Kidney (tissue), 14 donors: ENCODE measurements around the gene ANO6. TPM values are rescaled to one million over a fixed set of nuclear protein-coding genes. Genes with fewer than 3 reads are reported as not detected.
"Not testable (repeated sequence)": the region's sequence is repeated elsewhere in the genome, so short reads cannot be mapped to it uniquely, and the experiment has no call there.

Source experiments
- DNase-seq, 5 donors: peaks; one replicate each; pipeline ENCODE4 v3.0.0-alpha.2; 2013 to 2020
- FAIRE-seq: peaks from 2 replicates; lab custom pipeline; 2012; peaks lifted over from hg19 to GRCh38; lab: Jason Lieb, UNC
- H3K27ac ChIP-seq, 2 donors: one replicate each; pipeline ENCODE4 v1.7.0; 2013; ENCODE audit warnings: low read depth in 2 of 2, low read length in 2 of 2, inconsistent platforms in 1 of 2
- H3K27me3 ChIP-seq: one replicate; pipeline ENCODE4 v1.7.1; 2013; ENCODE audit warnings: low read length, inconsistent platforms; ENCODE audit not compliant: control insufficient read depth, insufficient read depth
- H3K36me3 ChIP-seq, 3 donors: one replicate each; pipeline versions ENCODE4 v1.7.0 to v1.7.1; 2013; ENCODE audit warnings: low read length in 3 of 3, control low read depth in 1 of 3, inconsistent platforms in 1 of 3; ENCODE audit not compliant: insufficient read depth in 3 of 3, control insufficient read depth in 2 of 3
- H3K4me1 ChIP-seq, 3 donors: one replicate each; pipeline versions ENCODE4 v1.7.0 to v1.7.1; 2013; ENCODE audit warnings: low read length in 3 of 3, inconsistent platforms in 1 of 3, low read depth in 1 of 3; ENCODE audit not compliant: control insufficient read depth in 2 of 3, insufficient read depth in 2 of 3
- H3K4me3 ChIP-seq, 3 donors: one replicate each; pipeline versions ENCODE4 v1.7.0 to v1.8.1; 2013; ENCODE audit warnings: low read length in 3 of 3, control low read depth in 1 of 3, inconsistent platforms in 1 of 3
- H3K9ac ChIP-seq, 3 donors: one replicate each; pipeline versions ENCODE4 v1.7.0 to v1.7.1; 2013; ENCODE audit warnings: low read length in 3 of 3, control low read depth in 1 of 3, inconsistent platforms in 1 of 3
- H3K9me3 ChIP-seq, 3 donors: one replicate each; pipeline versions ENCODE4 v1.7.0 to v1.7.1; 2013; ENCODE audit warnings: low read length in 3 of 3, control low read depth in 1 of 3, inconsistent platforms in 1 of 3; ENCODE audit not compliant: control insufficient read depth in 2 of 3, insufficient read depth in 1 of 3
- intact Hi-C: fragments of 100-400 bp; cut with DNase I; formaldehyde crosslinking; loops from one replicate; pipeline ENCODE4 v1.11.1; 2022
- polyA plus RNA-seq: library from polyadenylated mRNA; stranded (reverse); fragments of 350-450 nt; fragmentation: Illumina TruSeq; extraction: RNeasy Lipid Tissue Mini Kit (QIAGEN cat#74804); gene quantifications from one replicate; pipeline ENCODE4 v1.2.3, GENCODE V29; 2014; ENCODE audit warnings: low read depth, low replicate concordance; ENCODE audit not compliant: insufficient read depth
- total RNA-seq: library from RNA; stranded (reverse); fragmentation: NEBNext Ultra II Directional; extraction: Animal tissue kit (Norgen Biotek cat#: 25700); gene quantifications from one replicate; pipeline ENCODE4 v1.2.1, GENCODE V29; 2021
- TF ChIP-seq, protein P1 (sequence below): IDR thresholded peaks from 3 replicates; pipeline ENCODE4 v1.5.1; 2012; ENCODE audit warnings: mild to moderate bottlenecking, moderate library complexity, borderline replicate concordance; ENCODE audit not compliant: insufficient read depth; ENCODE audit errors: extremely low read depth
- donor health status: control.
- donor health status: control.
- donor health status: control.
- donor health status: control.
- donor health status: control.
- donor health status: DM: yes; HTN: yes; CAD: no.
- donor health status: Normal renal cell carcinoma (clear cell type).

The ANO6 gene
- total and polyA plus RNA-seq, 2 donors from 2014 or later, result 17.2 to 46.3 TPM

DNA sequence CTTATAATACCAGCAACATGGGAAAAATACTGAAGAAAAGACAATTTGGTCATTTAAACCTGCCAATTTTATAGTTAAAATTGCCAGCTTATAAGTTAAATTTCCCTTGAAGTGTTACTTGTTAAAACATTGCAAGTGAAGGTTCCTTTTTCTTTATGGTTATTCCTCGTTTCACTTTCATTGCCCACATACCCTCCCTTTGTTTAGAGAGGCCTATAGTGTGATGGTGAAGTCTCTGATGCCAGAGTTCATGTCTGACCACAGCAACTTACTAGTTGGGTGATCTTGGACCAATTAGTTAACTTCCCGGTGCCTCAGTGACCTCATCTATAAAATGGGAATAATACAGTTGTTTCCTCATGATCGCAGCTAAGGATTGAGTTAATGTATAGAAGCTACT, 173.5 kb downstream of the ANO6 start:
- intact Hi-C loops, result loop anchor here (5.0 kb wide), 1 partner anchor 202 kb away; no protein-coding TSS in a partner anchor
- FAIRE-seq (no peak), DNase-seq (no peak)
- no peak overlapping the region for H3K4me3 ChIP-seq
- TF ChIP-seq, protein P1, sequence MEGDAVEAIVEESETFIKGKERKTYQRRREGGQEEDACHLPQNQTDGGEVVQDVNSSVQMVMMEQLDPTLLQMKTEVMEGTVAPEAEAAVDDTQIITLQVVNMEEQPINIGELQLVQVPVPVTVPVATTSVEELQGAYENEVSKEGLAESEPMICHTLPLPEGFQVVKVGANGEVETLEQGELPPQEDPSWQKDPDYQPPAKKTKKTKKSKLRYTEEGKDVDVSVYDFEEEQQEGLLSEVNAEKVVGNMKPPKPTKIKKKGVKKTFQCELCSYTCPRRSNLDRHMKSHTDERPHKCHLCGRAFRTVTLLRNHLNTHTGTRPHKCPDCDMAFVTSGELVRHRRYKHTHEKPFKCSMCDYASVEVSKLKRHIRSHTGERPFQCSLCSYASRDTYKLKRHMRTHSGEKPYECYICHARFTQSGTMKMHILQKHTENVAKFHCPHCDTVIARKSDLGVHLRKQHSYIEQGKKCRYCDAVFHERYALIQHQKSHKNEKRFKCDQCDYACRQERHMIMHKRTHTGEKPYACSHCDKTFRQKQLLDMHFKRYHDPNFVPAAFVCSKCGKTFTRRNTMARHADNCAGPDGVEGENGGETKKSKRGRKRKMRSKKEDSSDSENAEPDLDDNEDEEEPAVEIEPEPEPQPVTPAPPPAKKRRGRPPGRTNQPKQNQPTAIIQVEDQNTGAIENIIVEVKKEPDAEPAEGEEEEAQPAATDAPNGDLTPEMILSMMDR, result no peak
- no peak overlapping the region for H3K9ac ChIP-seq
- peaks cover 2 to 3% (median 2%) of the 10 kb centered on the region in 3 donors for H3K36me3 ChIP-seq
- no peaks in the 10 kb centered on the region for H3K9me3 ChIP-seq
- H3K27me3 ChIP-seq, result no peaks in the 10 kb centered on the region
- no peaks in the 10 kb centered on the region for H3K4me1 ChIP-seq
- H3K27ac ChIP-seq, result no peak overlapping the region

- DNase-seq, H3K9ac ChIP-seq, H3K27ac ChIP-seq, H3K9me3 ChIP-seq, intact Hi-C loops, H3K4me3 ChIP-seq, FAIRE-seq, H3K36me3 ChIP-seq, H3K4me1 ChIP-seq, H3K27me3 ChIP-seq: not testable (repeated sequence)
These were observed 181.6 kb downstream of the ANO6 start for GRCh38 chr12:45397499-45397898.

- DNase-seq, result no peak
- peak; percentile 23 for FAIRE-seq
- intact Hi-C loops, result no loop called here
- H3K4me1 ChIP-seq, result no peaks in the 10 kb centered on the region
- no peaks in the 10 kb centered on the region for H3K9me3 ChIP-seq
- H3K36me3 ChIP-seq, result peaks cover 3 to 6% (median 4%) of the 10 kb centered on the region in 3 donors
- no peaks in the 10 kb centered on the region for H3K27me3 ChIP-seq
- H3K4me3 ChIP-seq, result no peak overlapping the region
- H3K9ac ChIP-seq, result no peak overlapping the region
- no peak overlapping the region for H3K27ac ChIP-seq
- TF ChIP-seq, protein P1, result no peak
These were observed 182.7 kb downstream of the ANO6 start for GRCh38 chr12:45398552-45398951.

DNA sequence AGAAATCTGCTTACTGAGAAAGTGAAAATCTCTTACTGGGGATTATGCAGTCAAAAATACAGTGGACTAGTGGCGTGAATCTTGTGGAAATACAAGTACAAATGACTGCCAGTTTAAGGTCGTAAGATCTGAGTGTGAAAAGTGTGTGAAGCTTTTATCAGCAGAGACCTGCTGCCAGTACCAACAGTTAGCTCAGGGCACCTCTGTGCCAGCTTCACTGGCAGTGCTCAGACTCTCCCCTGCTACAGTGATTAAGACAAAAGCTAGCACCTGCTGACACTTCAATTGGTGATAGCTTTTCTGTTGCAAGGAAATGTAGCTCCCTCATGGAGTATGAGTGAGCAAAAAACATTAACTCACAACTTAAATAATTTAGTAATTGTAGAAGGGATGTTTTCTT, 185.1 kb downstream of the ANO6 start:
- intact Hi-C loops, result no loop called here
- H3K4me3 ChIP-seq, result no peak overlapping the region

More for the DNA sequence above, 185.1 kb downstream of the ANO6 start:
- H3K9me3 ChIP-seq, result no peaks in the 10 kb centered on the region
- no peaks in the 10 kb centered on the region for H3K4me1 ChIP-seq
- no peaks in the 10 kb centered on the region for H3K27me3 ChIP-seq
- FAIRE-seq (no peak), DNase-seq (no peak)
- no peak overlapping the region for H3K27ac ChIP-seq
- H3K36me3 ChIP-seq, result peaks cover 4 to 13% (median 8%) of the 10 kb centered on the region in 3 donors
- no peak overlapping the region for H3K9ac ChIP-seq
- TF ChIP-seq, protein P1, result no peak
